Thyroid gland (tissue), 4 donors: ENCODE data around the gene TET3. TPM values are rescaled to one million over a fixed set of nuclear protein-coding genes. Genes with fewer than 3 reads are reported as not detected.

Experiments
- DNase-seq, 2 donors: peaks; one replicate each; pipeline ENCODE4 v3.0.0-alpha.2; 2019
- H3K27ac ChIP-seq, 3 donors: fragments of 200-600 bp; sonication (generic); 1 replicate in 2 of 3; 2 replicates in 1 of 3; pipeline ENCODE4 v1.5.1; 2016 to 2019; ENCODE audit warnings: mild to moderate bottlenecking in 1 of 3, moderate library complexity in 1 of 3
- H3K27me3 ChIP-seq: fragments of 200-600 bp; sonication (generic); one replicate; pipeline ENCODE4 v1.5.1; 2019
- H3K36me3 ChIP-seq, 2 donors: fragments of 200-600 bp; sonication (generic); one replicate each; pipeline ENCODE4 v1.5.1; 2016 to 2019
- H3K4me1 ChIP-seq, 2 donors: fragments of 200-600 bp; sonication (generic); one replicate each; pipeline ENCODE4 v1.5.1; 2017 to 2019
- H3K4me3 ChIP-seq, 3 donors: fragments of 200-600 bp; sonication (generic); replicated peaks in 1 of 3; 1 replicate in 2 of 3; 2 replicates in 1 of 3; pipeline ENCODE4 v1.5.1; 2016; ENCODE audit warnings: mild to moderate bottlenecking in 1 of 3
- H3K9me3 ChIP-seq: fragments of 200-600 bp; sonication (generic); one replicate; pipeline ENCODE4 v1.5.1; 2017
- CTCF ChIP-seq, 6 experiments: fragments of 200-600 bp in 3 of 6; fragments of 450-650 bp in 3 of 6; sonication (generic) in 3 of 6; IDR thresholded peaks; one replicate each; pipeline ENCODE4 v1.5.1; 2016 to 2019; ENCODE audit warnings: antibody characterized with exemption in 6 of 6, mild to moderate bottlenecking in 2 of 6, inconsistent platforms in 1 of 6, moderate library complexity in 1 of 6
- POLR2A ChIP-seq, 2 donors: fragments of 450-650 bp; IDR thresholded peaks; one replicate each; pipeline ENCODE4 v1.6.1; 2017; ENCODE audit warnings: antibody characterized with exemption in 2 of 2, mild to moderate bottlenecking in 2 of 2, moderate library complexity in 1 of 2
- WGBS, 2 donors: methylation state at CpG; one replicate each; pipeline ENCODE4 v1.1.5; 2017; 5-methylcytosine and 5-hydroxymethylcytosine counted together
- intact Hi-C: fragments of 100-400 bp; cut with DNase I; formaldehyde crosslinking; loops from one replicate; pipeline ENCODE4 v1.15.1; 2023
- total RNA-seq, 4 donors: library from RNA; depleted of rRNA; stranded (reverse); fragments of >200 nt; gene quantifications; one replicate each; pipeline ENCODE4 v1.2.3, GENCODE V29; 2016

The TET3 gene
- total RNA-seq, 4 donors from 2014 or later = 6.4 to 10.8 (median 7.5) TPM

DNA sequence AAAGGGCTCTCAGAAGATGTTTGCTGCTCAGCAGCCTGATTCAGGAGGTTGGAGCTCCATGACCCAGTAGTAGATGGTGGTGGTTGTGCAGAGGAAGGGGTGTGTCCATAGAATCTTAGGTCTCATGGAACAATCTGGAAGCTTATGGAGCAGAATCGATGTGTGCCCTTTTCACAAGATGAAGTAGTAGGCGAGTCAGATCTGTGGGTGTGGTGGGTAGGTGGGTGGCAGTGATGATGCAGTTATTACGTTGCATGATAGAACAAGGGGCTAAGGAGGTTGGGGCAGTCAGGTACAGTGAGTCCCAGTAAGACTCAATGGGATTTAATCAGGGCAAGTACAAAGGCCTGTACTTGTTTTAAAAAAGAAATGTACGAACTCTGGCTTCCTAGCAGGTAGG, 9.1 kb downstream of the TET3 start:
- DNase-seq = no peak
- intact Hi-C loops = no loop called here
- no peak for TF ChIP-seq CTCF (IDR thresholded peaks at IDR 0.05)
- no peak for TF ChIP-seq POLR2A (IDR thresholded peaks at IDR 0.05)
- Histone ChIP-seq H3K27ac (no peak overlapping the region), H3K9me3 (no peaks in the 10 kb centered on the region), H3K27me3 (no peaks in the 10 kb centered on the region), H3K4me3 (no peak overlapping the region), H3K4me1 (peaks cover 0 to 19% of the 10 kb centered on the region in 2 donors), H3K36me3 (no peaks in the 10 kb centered on the region)
- WGBS, 2 donors = 83 to 88% methylated on average over 4 of the region's 4 CpGs

- 91 to 96% methylated on average over 8 of the region's 8 CpGs for WGBS, 2 donors
- intact Hi-C loops = no loop called here
- Histone ChIP-seq H3K36me3 (no peaks in the 10 kb centered on the region), H3K4me1 (peaks cover 0 to 19% of the 10 kb centered on the region in 2 donors), H3K9me3 (no peaks in the 10 kb centered on the region), H3K27me3 (no peaks in the 10 kb centered on the region), H3K27ac (no peak overlapping the region), H3K4me3 (no peak overlapping the region)
- DNase-seq = no peak
- no peak for TF ChIP-seq POLR2A (IDR thresholded peaks at IDR 0.05)
- no peak for TF ChIP-seq CTCF (IDR thresholded peaks at IDR 0.05)
Observed at GRCh38 chr2:73994178-73994831, 9.6 kb downstream of the TET3 start.

DNA sequence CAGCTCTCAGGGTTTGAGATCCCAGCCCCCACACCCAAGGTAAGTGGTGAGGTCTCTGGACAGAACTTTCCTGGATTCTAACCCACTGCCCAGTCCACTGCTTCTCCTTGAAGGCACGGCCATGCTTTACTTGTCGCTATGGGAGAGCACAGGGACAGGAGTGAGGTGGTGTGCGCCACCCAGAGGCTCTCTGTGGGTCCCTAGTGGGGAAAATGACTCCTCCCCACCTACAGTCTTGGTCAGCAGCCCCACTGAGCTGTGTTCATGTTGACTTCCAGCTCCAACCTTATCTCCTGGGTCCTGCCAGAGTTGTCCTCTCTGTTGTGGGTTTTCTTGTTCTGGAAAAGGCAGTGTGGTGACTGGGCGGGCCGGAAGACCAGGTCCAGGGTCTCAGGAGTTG, 11.1 kb downstream of the TET3 start:
- intact Hi-C loops = no loop called here
- no peak for DNase-seq
- H3K27ac ChIP-seq = no peak overlapping the region
- WGBS, 2 donors = 91 to 96% methylated on average over 5 of the region's 5 CpGs
- no peaks in the 10 kb centered on the region for H3K36me3 ChIP-seq
- TF ChIP-seq CTCF (IDR thresholded peaks at IDR 0.05) (no peak), POLR2A (IDR thresholded peaks at IDR 0.05) (no peak)
- no peaks in the 10 kb centered on the region for H3K27me3 ChIP-seq
- H3K9me3 ChIP-seq = no peaks in the 10 kb centered on the region
- no peak overlapping the region for H3K4me3 ChIP-seq
- H3K4me1 ChIP-seq = peaks cover 13 to 32% of the 10 kb centered on the region in 2 donors

GRCh38 chr2:73997813-73998212, 13.1 kb downstream of the TET3 start:
- no peaks in the 10 kb centered on the region for H3K36me3 ChIP-seq
- no peaks in the 10 kb centered on the region for H3K27me3 ChIP-seq
- H3K27ac ChIP-seq = no peak overlapping the region
- intact Hi-C loops = no loop called here
- 92% methylated on average over 6 of the region's 6 CpGs for WGBS, 2 donors
- no peak for DNase-seq
- H3K4me1 ChIP-seq = peaks cover 15 to 30% of the 10 kb centered on the region in 2 donors
- H3K9me3 ChIP-seq = no peaks in the 10 kb centered on the region
- H3K4me3 ChIP-seq = no peak overlapping the region
- TF ChIP-seq CTCF (IDR thresholded peaks at IDR 0.05) (no peak), POLR2A (IDR thresholded peaks at IDR 0.05) (no peak)

GRCh38 chr2:73998451-73998850, 13.7 kb downstream of the TET3 start:
- no peaks in the 10 kb centered on the region for H3K36me3 ChIP-seq
- no peaks in the 10 kb centered on the region for H3K27me3 ChIP-seq
- H3K4me1 ChIP-seq = peaks cover 20 to 31% of the 10 kb centered on the region in 2 donors
- no peak for DNase-seq
- intact Hi-C loops = no loop called here
- WGBS, 2 donors = 85 to 91% methylated on average over 8 of the region's 8 CpGs
- H3K27ac ChIP-seq = no peak overlapping the region
- TF ChIP-seq POLR2A (IDR thresholded peaks at IDR 0.05) (no peak), CTCF (IDR thresholded peaks at IDR 0.05) (no peak)
- no peak overlapping the region for H3K4me3 ChIP-seq
- H3K9me3 ChIP-seq = no peaks in the 10 kb centered on the region
